Heart left ventricle (tissue), 16 donors: Measurements from ENCODE around the gene UGGT2. TPM values are rescaled to one million over a fixed set of nuclear protein-coding genes. Genes with fewer than 3 reads are reported as not detected.

Experiments
- ATAC-seq, 4 donors: fragments of 200-7000 bp; cut with Tn5 transposase; one replicate each; pipeline ENCODE4 v1.9.1; 2020 to 2022; ENCODE audit warnings: moderate library complexity in 4 of 4, mild to moderate bottlenecking in 3 of 4, moderate number of reproducible peaks in 1 of 4
- DNase-seq, 5 donors: peaks; one replicate each; pipeline ENCODE4 v3.0.0-alpha.2; 2020
- H3K27ac ChIP-seq, 12 donors: fragments of 200-600 bp; sonication (generic) in 4 of 12; one replicate each; pipeline versions ENCODE4 v1.5.0 to v1.8.0; 2016 to 2022; ENCODE audit warnings: mild to moderate bottlenecking in 2 of 12
- H3K27me3 ChIP-seq, 9 donors: fragments of 200-600 bp; sonication (generic) in 2 of 9; one replicate each; pipeline versions ENCODE4 v1.5.1 to v1.8.0; 2016 to 2022; ENCODE audit warnings: mild to moderate bottlenecking in 3 of 9
- H3K36me3 ChIP-seq, 9 donors: fragments of 200-600 bp; sonication (generic) in 2 of 9; one replicate each; pipeline versions ENCODE4 v1.5.0 to v1.8.0; 2018 to 2022; ENCODE audit warnings: mild to moderate bottlenecking in 2 of 9
- H3K4me1 ChIP-seq, 12 donors: fragments of 200-600 bp; sonication (generic) in 4 of 12; one replicate each; pipeline versions ENCODE4 v1.5.0 to v1.8.0; 2016 to 2022; ENCODE audit warnings: mild to moderate bottlenecking in 3 of 12
- H3K4me3 ChIP-seq, 12 donors: fragments of 200-600 bp; sonication (generic) in 4 of 12; one replicate each; pipeline versions ENCODE4 v1.5.0 to v1.8.0; 2017 to 2022; ENCODE audit warnings: mild to moderate bottlenecking in 9 of 12, moderate library complexity in 4 of 12
- H3K9me3 ChIP-seq, 12 donors: fragments of 200-600 bp; sonication (generic) in 4 of 12; one replicate each; pipeline versions ENCODE4 v1.5.0 to v1.8.0; 2016 to 2022; ENCODE audit warnings: mild to moderate bottlenecking in 1 of 12
- CTCF ChIP-seq, 12 donors: fragments of 200-600 bp; sonication (generic) in 4 of 12; IDR thresholded peaks; one replicate each; pipeline versions ENCODE4 v1.5.0 to v1.8.0; 2018 to 2022; ENCODE audit warnings: antibody characterized with exemption in 12 of 12, mild to moderate bottlenecking in 5 of 12
- POLR2A ChIP-seq, 2 donors: fragments of 450-650 bp; IDR thresholded peaks; one replicate each; pipeline ENCODE4 v1.6.1; 2017; ENCODE audit warnings: antibody characterized with exemption in 2 of 2, mild to moderate bottlenecking in 2 of 2, moderate library complexity in 2 of 2
- WGBS, 4 donors: extraction: QIAGEN DNeasy Blood & Tissue Kit in 2 of 4; methylation state at CpG; one replicate each; pipeline versions ENCODE4 v1.1.5 to v1.1.7; 2013 to 2018; 5-methylcytosine and 5-hydroxymethylcytosine counted together
- intact Hi-C, 10 donors: fragments of 100-400 bp; cut with DNase I; formaldehyde crosslinking; loops; one replicate each; pipeline versions ENCODE4 v1.11.1 to v1.14.2; 2022
- polyA plus RNA-seq, 2 donors: library from polyadenylated mRNA; stranded (reverse); fragments of 200-250 nt; gene quantifications; one replicate each; pipeline ENCODE4 v1.2.3, GENCODE V29; 2013
- total RNA-seq, 9 donors: library from RNA; depleted of rRNA in 2 of 9; stranded (reverse); fragments of >200 nt in 2 of 9; fragmentation: NEBNext Ultra II Directional in 3 of 9; extraction: Animal tissue kit (Norgen Biotek cat#: 25700) in 3 of 9; gene quantifications; one replicate each; pipeline versions ENCODE4 v1.1.0 to v1.2.4, GENCODE V29; 2016 to 2023
- donor health status: ischemic (EF 13 %, LVEDD 7.1; RV severe dilation, severe dysfunction).
- donor health status: healthy with polysubstance abuse.
- donor health status: DM: no; HTN: yes; CAD: no.
- donor health status: DM: no; HTN: no; CAD: no.
- donor health status: ischemic (EF 25% LVEDD 6.9; RV normal size, moderate dysfunction).
- donor health status: ischemic (EF 25% LVEDD 5.7; RV mildly dilated, moderate dysfunction).
- donor health status: healthy.
- donor health status: DM: yes; HTN: yes; CAD: no.
- donor health status: ischemic (EF 35%, LVEDD 5.7; RV mildly dilated, moderate dysfunction).
- donor health status: nonischemic (EF 11% LVEDD 7.7; RV severe dilation, severe dysfunction).
- donor health status: DM: yes; HTN: yes; CAD: no.
- donor health status: PGD.
- donor health status: ischemic (EF 29% LVEDD 5.4; RV normal size, mild dysfunction).
- donor health status: nonischemic (EF 23%, LVEDD 6.1; RV moderate dilation, normal function).

UGGT2 gene
- total and polyA plus RNA-seq, 11 donors = 4.3 to 15.9 (median 13.3) TPM

GRCh38 chr13:95902741-95903140, 150.5 kb downstream of the UGGT2 start:
- Histone ChIP-seq H3K27ac (no peak overlapping the region), H3K9me3 (peaks cover 0 to 8% (median 0%) of the 10 kb centered on the region in 12 donors), H3K4me3 (no peak overlapping the region), H3K27me3 (no peaks in the 10 kb centered on the region), H3K36me3 (peaks cover 0 to 15% (median 7%) of the 10 kb centered on the region in 9 donors), H3K4me1 (no peaks in the 10 kb centered on the region)
- WGBS, 4 donors = 47 to 56% (median 48%) methylated on average over 1 of the region's 1 CpG
- ATAC-seq (no peak), DNase-seq (no peak)
- intact Hi-C loops = no loop called here
- TF ChIP-seq CTCF (IDR thresholded peaks at IDR 0.05) (no peak), POLR2A (IDR thresholded peaks at IDR 0.05) (no peak)

DNA sequence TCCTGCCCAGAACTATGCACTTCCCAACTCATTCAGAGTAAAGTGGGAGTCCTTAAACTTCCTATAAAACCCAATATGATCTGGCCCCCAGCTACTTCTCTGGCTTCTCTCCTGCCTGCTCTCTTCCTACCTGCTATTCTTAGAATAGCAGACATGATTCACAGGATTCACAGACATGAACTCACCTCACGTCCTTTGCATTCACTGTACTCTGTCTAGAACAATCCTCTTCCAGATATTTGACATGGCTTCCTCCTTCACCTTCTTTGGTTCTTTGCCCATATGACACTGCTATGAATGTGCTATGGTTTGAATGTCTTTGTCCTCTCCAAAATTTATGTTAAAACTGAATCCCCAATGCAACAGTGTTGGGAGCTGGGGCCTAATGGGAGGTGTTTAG, 154.9 kb downstream of the UGGT2 start:
- H3K9me3 ChIP-seq = no peaks in the 10 kb centered on the region
- no peak overlapping the region for H3K27ac ChIP-seq
- no peak for DNase-seq
- no peak for ATAC-seq
- WGBS, 4 donors = 82 to 91% (median 88%) methylated on average over 1 of the region's 1 CpG
- intact Hi-C loops = no loop called here
- H3K4me1 ChIP-seq = no peaks in the 10 kb centered on the region
- no peak for TF ChIP-seq POLR2A (IDR thresholded peaks at IDR 0.05)
- no peak for TF ChIP-seq CTCF (IDR thresholded peaks at IDR 0.05)
- no peaks in the 10 kb centered on the region for H3K27me3 ChIP-seq
- no peak overlapping the region for H3K4me3 ChIP-seq
- H3K36me3 ChIP-seq = peaks cover 0 to 25% (median 4%) of the 10 kb centered on the region in 9 donors

DNA sequence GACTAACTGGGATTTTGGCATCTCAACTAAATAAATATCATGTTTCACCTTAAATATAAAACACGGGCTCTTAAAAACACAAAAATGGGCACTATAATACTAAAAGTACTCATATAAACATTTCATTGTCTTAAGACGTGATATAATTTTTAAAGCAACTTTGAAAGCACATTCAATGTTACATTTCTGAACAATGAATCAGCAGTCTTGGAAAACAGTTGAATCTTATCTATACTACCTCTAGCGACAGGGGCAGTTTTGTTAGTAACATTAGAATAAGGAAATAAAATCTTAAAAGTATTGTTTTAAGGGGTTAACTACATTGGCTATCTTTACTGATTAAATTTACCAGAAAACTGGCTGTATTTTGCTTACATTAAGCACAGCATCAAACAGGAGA, 156.9 kb downstream of the UGGT2 start:
- ATAC-seq (no peak), DNase-seq (no peak)
- Histone ChIP-seq H3K27ac (no peak overlapping the region), H3K27me3 (no peaks in the 10 kb centered on the region), H3K4me3 (no peak overlapping the region), H3K4me1 (no peaks in the 10 kb centered on the region), H3K36me3 (peaks cover 0 to 28% (median 4%) of the 10 kb centered on the region in 9 donors), H3K9me3 (no peaks in the 10 kb centered on the region)
- intact Hi-C loops = no loop called here
- TF ChIP-seq CTCF (IDR thresholded peaks at IDR 0.05) (no peak), POLR2A (IDR thresholded peaks at IDR 0.05) (no peak)
- 83 to 87% (median 83%) methylated on average over 3 of the region's 3 CpGs for WGBS, 4 donors

- Histone ChIP-seq H3K4me3 (no peak overlapping the region), H3K27ac (no peak overlapping the region), H3K27me3 (no peaks in the 10 kb centered on the region), H3K36me3 (peaks cover 0 to 42% (median 13%) of the 10 kb centered on the region in 9 donors), H3K9me3 (no peaks in the 10 kb centered on the region), H3K4me1 (no peaks in the 10 kb centered on the region)
- ATAC-seq = no peak
- TF ChIP-seq CTCF (IDR thresholded peaks at IDR 0.05) = no peak
- no peak for TF ChIP-seq POLR2A (IDR thresholded peaks at IDR 0.05)
- intact Hi-C loops = no loop called here
- 94 to 99% (median 97%) methylated on average over 5 of the region's 5 CpGs for WGBS, 4 donors
- no peak for DNase-seq
Measured at GRCh38 chr13:95893861-95894260, 159.3 kb downstream of the UGGT2 start.
